ENCODE data around the gene HECTD4. TPM values are rescaled to one million over a fixed set of nuclear protein-coding genes. Genes with fewer than 3 reads are reported as not detected.

The HECTD4 gene
- total RNA-seq, 1 donor from 2014 or later: 98.8 TPM

DNA sequence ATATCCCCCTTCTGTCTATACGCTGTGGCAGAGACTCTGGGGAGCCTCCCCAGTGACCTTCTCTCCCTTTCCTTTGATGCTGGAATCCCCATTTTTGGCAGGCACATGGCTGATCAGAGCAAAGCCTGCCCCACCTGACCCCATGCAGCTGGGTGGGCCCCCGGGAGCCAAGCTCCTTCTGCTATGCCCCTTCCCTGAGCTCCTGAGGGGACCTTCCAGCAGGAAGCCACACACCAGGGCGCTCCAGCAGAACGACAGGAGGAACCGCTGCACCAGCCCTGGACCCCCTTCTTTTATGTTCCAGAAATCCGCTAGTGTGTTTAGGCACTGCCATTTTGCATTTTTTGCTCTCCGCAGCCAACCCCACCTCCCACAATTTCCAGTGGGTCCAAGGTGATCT lies 212.3 kb downstream of the HECTD4 start:
- intact Hi-C loops (cut with micrococcal nuclease): loop anchor here (1.0 kb wide), 2 partner anchors 61 to 225 kb away; no protein-coding TSS in a partner anchor
- H3K9me3 Mint-ChIP-seq: no peaks in the 10 kb centered on the region
- no peak overlapping the region for H3K4me3 Mint-ChIP-seq
- peaks cover 6% of the 10 kb centered on the region for H3K4me1 Mint-ChIP-seq
- H3K36me3 Mint-ChIP-seq (ENCODE audit: low read depth): peaks cover 42% of the 10 kb centered on the region
- H3K27me3 Mint-ChIP-seq: no peaks in the 10 kb centered on the region
- ATAC-seq (ENCODE audit: low read depth) (no peak), DNase-seq (no peak)
- ChIA-PET CTCF (interaction anchor here (0.9 to 1.2 kb wide), 3 partner anchors 62 to 225 kb away, joined by 3 to 5 read pairs (median 4); partner anchors contain the start of gene NAA25), POLR2A (no interaction called here)
- no peak overlapping the region for H3K27ac Mint-ChIP-seq
- TF ChIP-seq, protein P1, sequence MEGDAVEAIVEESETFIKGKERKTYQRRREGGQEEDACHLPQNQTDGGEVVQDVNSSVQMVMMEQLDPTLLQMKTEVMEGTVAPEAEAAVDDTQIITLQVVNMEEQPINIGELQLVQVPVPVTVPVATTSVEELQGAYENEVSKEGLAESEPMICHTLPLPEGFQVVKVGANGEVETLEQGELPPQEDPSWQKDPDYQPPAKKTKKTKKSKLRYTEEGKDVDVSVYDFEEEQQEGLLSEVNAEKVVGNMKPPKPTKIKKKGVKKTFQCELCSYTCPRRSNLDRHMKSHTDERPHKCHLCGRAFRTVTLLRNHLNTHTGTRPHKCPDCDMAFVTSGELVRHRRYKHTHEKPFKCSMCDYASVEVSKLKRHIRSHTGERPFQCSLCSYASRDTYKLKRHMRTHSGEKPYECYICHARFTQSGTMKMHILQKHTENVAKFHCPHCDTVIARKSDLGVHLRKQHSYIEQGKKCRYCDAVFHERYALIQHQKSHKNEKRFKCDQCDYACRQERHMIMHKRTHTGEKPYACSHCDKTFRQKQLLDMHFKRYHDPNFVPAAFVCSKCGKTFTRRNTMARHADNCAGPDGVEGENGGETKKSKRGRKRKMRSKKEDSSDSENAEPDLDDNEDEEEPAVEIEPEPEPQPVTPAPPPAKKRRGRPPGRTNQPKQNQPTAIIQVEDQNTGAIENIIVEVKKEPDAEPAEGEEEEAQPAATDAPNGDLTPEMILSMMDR (IDR thresholded peaks at IDR 0.05): no peak

GRCh38 chr12:112169161-112169872 lies 212.9 kb downstream of the HECTD4 start:
- ChIA-PET CTCF (interaction anchor here (0.9 to 1.2 kb wide), 3 partner anchors 61 to 225 kb away, joined by 3 to 5 read pairs (median 4); partner anchors contain the start of gene NAA25), POLR2A (interaction anchor here (0.5 kb wide), 1 partner anchor 1607 kb away, joined by 3 read pairs; no protein-coding TSS in a partner anchor)
- DNase-seq (no peak), ATAC-seq (ENCODE audit: low read depth) (no peak)
- no peak overlapping the region for H3K27ac Mint-ChIP-seq
- H3K4me1 Mint-ChIP-seq: peaks cover 6% of the 10 kb centered on the region
- peaks cover 37% of the 10 kb centered on the region for H3K36me3 Mint-ChIP-seq (ENCODE audit: low read depth)
- no peaks in the 10 kb centered on the region for H3K27me3 Mint-ChIP-seq
- no peak overlapping the region for H3K4me3 Mint-ChIP-seq
- intact Hi-C loops (cut with micrococcal nuclease): no loop called here
- H3K9me3 Mint-ChIP-seq: no peaks in the 10 kb centered on the region
- TF ChIP-seq, protein P1 (IDR thresholded peaks at IDR 0.05): no peak

GRCh38 chr12:112168561-112168971 lies 213.7 kb downstream of the HECTD4 start:
- no peaks in the 10 kb centered on the region for H3K27me3 Mint-ChIP-seq
- ATAC-seq (ENCODE audit: low read depth): no peak
- TF ChIP-seq, protein P1 (IDR thresholded peaks at IDR 0.05): no peak
- H3K9me3 Mint-ChIP-seq: no peaks in the 10 kb centered on the region
- no peak for DNase-seq
- ChIA-PET CTCF (no interaction called here), POLR2A (interaction anchor here (0.5 kb wide), 2 partner anchors 49 to 1606 kb away, joined by 3 read pairs; no protein-coding TSS in a partner anchor)
- peaks cover 6% of the 10 kb centered on the region for H3K4me1 Mint-ChIP-seq
- H3K36me3 Mint-ChIP-seq (ENCODE audit: low read depth): peaks cover 43% of the 10 kb centered on the region
- H3K27ac Mint-ChIP-seq: no peak overlapping the region
- intact Hi-C loops (cut with micrococcal nuclease): no loop called here
- H3K4me3 Mint-ChIP-seq: no peak overlapping the region

DNA sequence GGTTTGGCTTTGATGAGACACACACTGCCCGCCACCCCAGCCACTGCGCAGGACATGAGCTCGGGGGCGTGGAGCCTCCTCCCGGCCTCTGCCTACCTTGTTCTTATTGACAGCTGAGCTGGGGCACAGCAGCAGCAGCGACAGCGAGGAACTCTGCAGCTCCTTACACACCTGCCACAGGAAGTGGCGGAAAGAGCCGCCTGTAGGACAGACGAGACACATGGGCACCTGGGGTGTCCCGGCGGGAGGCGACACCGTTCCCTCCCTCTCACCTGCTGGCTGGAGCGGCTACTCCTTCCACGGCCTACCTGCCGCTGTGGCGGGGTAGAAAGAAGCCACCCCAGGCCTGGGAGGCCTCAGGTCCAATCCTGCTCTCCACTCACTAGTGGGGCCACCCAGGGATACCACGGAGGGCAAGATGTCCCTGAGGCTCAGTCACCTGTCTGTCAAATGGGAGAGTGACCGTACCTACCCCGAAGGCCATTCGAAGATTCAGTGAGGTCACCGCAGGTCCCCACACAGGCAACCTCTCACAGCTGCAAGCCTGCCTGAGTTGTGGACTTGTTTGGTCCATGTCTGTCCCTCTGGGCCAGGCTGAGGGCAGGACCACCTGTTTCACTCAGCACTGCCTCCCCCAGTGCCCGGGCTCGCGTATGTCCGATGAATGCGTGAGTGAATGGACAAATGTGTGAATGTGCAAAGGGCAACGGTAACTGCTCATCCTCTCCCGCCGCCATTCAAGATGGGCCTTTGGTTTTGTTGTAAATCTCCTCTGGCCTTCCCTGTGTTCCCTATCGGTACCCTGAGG lies 214.3 kb downstream of the HECTD4 start:
- DNase-seq: no peak
- H3K27me3 Mint-ChIP-seq: no peaks in the 10 kb centered on the region
- H3K27ac Mint-ChIP-seq: no peak overlapping the region
- no peak overlapping the region for H3K4me3 Mint-ChIP-seq
- H3K9me3 Mint-ChIP-seq: no peaks in the 10 kb centered on the region
- peaks cover 49% of the 10 kb centered on the region for H3K36me3 Mint-ChIP-seq (ENCODE audit: low read depth)
- intact Hi-C loops (cut with micrococcal nuclease): no loop called here
- ATAC-seq (ENCODE audit: low read depth): no peak
- H3K4me1 Mint-ChIP-seq: peaks cover 6% of the 10 kb centered on the region
- POLR2A ChIA-PET: interaction anchor here (0.5 kb wide), 1 partner anchor 48 kb away, joined by 3 read pairs; no protein-coding TSS in a partner anchor
- TF ChIP-seq, protein P1 (IDR thresholded peaks at IDR 0.05): no peak
- CTCF ChIA-PET: no interaction called here

- no peak overlapping the region for H3K4me3 Mint-ChIP-seq
- no peaks in the 10 kb centered on the region for H3K9me3 Mint-ChIP-seq
- ChIA-PET CTCF (no interaction called here), POLR2A (no interaction called here)
- ATAC-seq (ENCODE audit: low read depth): no peak
- intact Hi-C loops (cut with micrococcal nuclease): no loop called here
- no peak for DNase-seq
- peaks cover 6% of the 10 kb centered on the region for H3K4me1 Mint-ChIP-seq
- no peak overlapping the region for H3K27ac Mint-ChIP-seq
- TF ChIP-seq, protein P1 (IDR thresholded peaks at IDR 0.05): no peak
- H3K27me3 Mint-ChIP-seq: no peaks in the 10 kb centered on the region
- peaks cover 49% of the 10 kb centered on the region for H3K36me3 Mint-ChIP-seq (ENCODE audit: low read depth)
Observed at GRCh38 chr12:112167031-112167461, 215.2 kb downstream of the HECTD4 start.

All from activated B cell treated with CpG ODN at 0.5 μM for 24 hours (primary cell).